ENCODE measurements around the gene HOXD3. TPM values are rescaled to one million over a fixed set of nuclear protein-coding genes. Genes with fewer than 3 reads are reported as not detected.

The HOXD3 gene
- total RNA-seq, 2 donors from 2014 or later = 2.2 to 5.3 TPM

GRCh38 chr2:176131848-176132158 is 25.3 kb upstream of the HOXD3 start:
- Histone ChIP-seq H3K27me3 (replicated peaks; ENCODE audit: insufficient read depth) (no peaks in the 10 kb centered on the region), H3K27ac (peak overlapping the region in 1 of 2 donors; percentile 81), H3K36me3 (no peaks in the 10 kb centered on the region), H3K9me3 (no peaks in the 10 kb centered on the region), H3K4me3 (no peak overlapping the region), H3K4me1 (replicated peaks) (no peaks in the 10 kb centered on the region)
- DNase-seq (ENCODE audit: low spot score) = no peak
- intact Hi-C loops (cut with DNase I) = no loop called here
- 65% methylated on average over 4 of the region's 4 CpGs for WGBS
- TF ChIP-seq, protein P1, sequence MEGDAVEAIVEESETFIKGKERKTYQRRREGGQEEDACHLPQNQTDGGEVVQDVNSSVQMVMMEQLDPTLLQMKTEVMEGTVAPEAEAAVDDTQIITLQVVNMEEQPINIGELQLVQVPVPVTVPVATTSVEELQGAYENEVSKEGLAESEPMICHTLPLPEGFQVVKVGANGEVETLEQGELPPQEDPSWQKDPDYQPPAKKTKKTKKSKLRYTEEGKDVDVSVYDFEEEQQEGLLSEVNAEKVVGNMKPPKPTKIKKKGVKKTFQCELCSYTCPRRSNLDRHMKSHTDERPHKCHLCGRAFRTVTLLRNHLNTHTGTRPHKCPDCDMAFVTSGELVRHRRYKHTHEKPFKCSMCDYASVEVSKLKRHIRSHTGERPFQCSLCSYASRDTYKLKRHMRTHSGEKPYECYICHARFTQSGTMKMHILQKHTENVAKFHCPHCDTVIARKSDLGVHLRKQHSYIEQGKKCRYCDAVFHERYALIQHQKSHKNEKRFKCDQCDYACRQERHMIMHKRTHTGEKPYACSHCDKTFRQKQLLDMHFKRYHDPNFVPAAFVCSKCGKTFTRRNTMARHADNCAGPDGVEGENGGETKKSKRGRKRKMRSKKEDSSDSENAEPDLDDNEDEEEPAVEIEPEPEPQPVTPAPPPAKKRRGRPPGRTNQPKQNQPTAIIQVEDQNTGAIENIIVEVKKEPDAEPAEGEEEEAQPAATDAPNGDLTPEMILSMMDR (IDR thresholded peaks at IDR 0.05) = no peak
- no peak for TF ChIP-seq POLR2A (IDR thresholded peaks at IDR 0.05)
- TF ChIP-seq POLR2AphosphoS5 (IDR thresholded peaks at IDR 0.05) = no peak

DNA sequence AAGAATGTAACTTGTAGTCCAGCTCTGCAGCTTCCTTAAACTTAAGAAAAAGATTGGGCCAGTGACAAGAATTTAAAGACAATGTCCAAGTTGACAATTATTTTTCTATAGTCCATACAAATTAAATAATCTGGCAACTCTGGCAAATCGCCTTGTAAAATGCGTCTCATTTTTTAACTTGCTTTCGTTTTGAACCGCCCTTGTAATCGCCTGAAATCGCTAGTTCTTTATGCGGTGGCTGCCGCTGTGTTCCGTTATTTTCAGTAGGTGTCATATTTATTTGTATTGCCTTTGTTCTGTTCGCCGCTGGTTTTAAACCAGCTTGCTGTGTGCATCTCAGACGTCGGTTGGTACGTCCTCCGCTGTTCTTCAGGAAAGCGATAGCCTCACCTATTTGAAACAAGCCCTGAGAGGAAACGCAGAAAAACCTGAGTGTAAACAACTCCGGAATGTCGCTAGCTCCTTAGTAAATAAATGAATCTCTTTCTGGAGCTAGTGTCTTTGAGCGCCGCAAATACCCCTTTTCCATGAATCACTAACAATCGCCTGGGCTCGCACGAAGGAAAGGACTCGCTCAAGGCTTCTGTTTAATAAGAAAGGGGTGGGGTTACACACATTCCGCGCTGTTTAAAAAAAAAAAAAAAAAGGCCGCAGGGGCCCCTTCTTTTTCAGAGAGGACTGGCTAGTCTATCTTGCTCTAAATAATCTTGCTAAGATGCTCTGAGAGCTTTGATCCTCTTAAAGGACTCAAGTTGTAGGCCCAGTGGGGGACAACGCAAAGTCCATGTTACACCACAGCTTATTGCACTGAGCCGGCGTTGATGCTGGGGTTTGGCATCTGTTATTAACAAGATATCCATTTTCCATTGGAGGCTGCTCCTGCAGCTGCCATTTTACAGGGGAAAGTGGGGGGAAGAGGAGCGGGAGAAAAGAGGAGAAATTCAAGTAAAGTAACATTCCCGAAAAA is 24.6 kb upstream of the HOXD3 start:
- Histone ChIP-seq H3K27me3 (replicated peaks; ENCODE audit: insufficient read depth) (no peaks in the 10 kb centered on the region), H3K4me3 (no peak overlapping the region), H3K27ac (peak overlapping the region in 1 of 2 donors; percentile 5), H3K36me3 (no peaks in the 10 kb centered on the region), H3K4me1 (replicated peaks) (no peaks in the 10 kb centered on the region), H3K9me3 (no peaks in the 10 kb centered on the region)
- intact Hi-C loops (cut with DNase I) = no loop called here
- 56% methylated on average over 33 of the region's 33 CpGs for WGBS
- no peak for DNase-seq (ENCODE audit: low spot score)
- TF ChIP-seq POLR2AphosphoS5 (IDR thresholded peaks at IDR 0.05) = no peak
- TF ChIP-seq, protein P1 (IDR thresholded peaks at IDR 0.05) = no peak
- no peak for TF ChIP-seq POLR2A (IDR thresholded peaks at IDR 0.05)

DNA sequence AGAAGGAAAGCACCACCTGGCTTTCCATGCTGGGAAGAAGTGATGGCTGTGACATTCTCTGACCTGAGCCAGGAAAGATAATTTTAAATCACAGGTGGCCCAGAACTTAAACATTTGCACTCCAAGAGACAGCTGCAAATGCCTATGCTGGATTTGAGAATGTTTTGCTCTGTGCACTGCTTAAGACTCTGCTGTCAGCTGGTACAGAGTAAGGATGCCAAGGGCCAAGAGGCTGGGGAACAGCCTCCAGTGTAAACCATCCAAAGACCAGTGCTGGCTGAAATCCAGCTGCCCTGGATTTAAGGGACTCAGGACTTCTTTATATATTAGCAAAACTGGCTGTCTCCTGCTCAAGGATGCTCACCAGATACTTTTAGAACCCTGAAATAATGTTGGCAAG is 23.7 kb upstream of the HOXD3 start:
- no peak overlapping the region for H3K4me3 ChIP-seq
- intact Hi-C loops (cut with DNase I) = no loop called here
- no peaks in the 10 kb centered on the region for H3K4me1 ChIP-seq (replicated peaks)
- no peak overlapping the region for H3K27ac ChIP-seq
- H3K27me3 ChIP-seq (replicated peaks; ENCODE audit: insufficient read depth) = no peaks in the 10 kb centered on the region
- H3K9me3 ChIP-seq = no peaks in the 10 kb centered on the region
- DNase-seq (ENCODE audit: low spot score) = no peak
- TF ChIP-seq POLR2AphosphoS5 (IDR thresholded peaks at IDR 0.05) = no peak
- TF ChIP-seq POLR2A (IDR thresholded peaks at IDR 0.05) = no peak
- TF ChIP-seq, protein P1 (IDR thresholded peaks at IDR 0.05) = no peak
- no peaks in the 10 kb centered on the region for H3K36me3 ChIP-seq

GRCh38 chr2:176134035-176134434 is 23.1 kb upstream of the HOXD3 start:
- intact Hi-C loops (cut with DNase I) = no loop called here
- Histone ChIP-seq H3K27ac (no peak overlapping the region), H3K36me3 (no peaks in the 10 kb centered on the region), H3K4me1 (replicated peaks) (no peaks in the 10 kb centered on the region), H3K27me3 (replicated peaks; ENCODE audit: insufficient read depth) (no peaks in the 10 kb centered on the region), H3K4me3 (no peak overlapping the region), H3K9me3 (no peaks in the 10 kb centered on the region)
- 67% methylated on average over 4 of the region's 4 CpGs for WGBS
- no peak for DNase-seq (ENCODE audit: low spot score)
- TF ChIP-seq POLR2AphosphoS5 (IDR thresholded peaks at IDR 0.05) = no peak
- no peak for TF ChIP-seq POLR2A (IDR thresholded peaks at IDR 0.05)
- TF ChIP-seq, protein P1 (IDR thresholded peaks at IDR 0.05) = no peak

- Histone ChIP-seq H3K4me1 (replicated peaks) (no peaks in the 10 kb centered on the region), H3K4me3 (no peak overlapping the region), H3K27me3 (replicated peaks; ENCODE audit: insufficient read depth) (no peaks in the 10 kb centered on the region), H3K27ac (no peak overlapping the region), H3K36me3 (no peaks in the 10 kb centered on the region), H3K9me3 (no peaks in the 10 kb centered on the region)
- intact Hi-C loops (cut with DNase I) = no loop called here
- DNase-seq (ENCODE audit: low spot score) = no peak
- no peak for TF ChIP-seq POLR2A (IDR thresholded peaks at IDR 0.05)
- TF ChIP-seq, protein P1 (IDR thresholded peaks at IDR 0.05) = no peak
- no peak for TF ChIP-seq POLR2AphosphoS5 (IDR thresholded peaks at IDR 0.05)
Measured at GRCh38 chr2:176135035-176135440, 22.1 kb upstream of the HOXD3 start.
